PC-3 (cell line): ENCODE results near the gene RASL11B.

ENCODE experiments used
- EZH2 ChIP-seq: fragments of 300-600 bp; sonication (generic); IDR thresholded peaks from one replicate; pipeline ENCODE4 v1.6.1; 2017; ENCODE audit warnings: antibody characterized with exemption, mild to moderate bottlenecking, low read length; ENCODE audit not compliant: unreplicated experiment
- EZH2phosphoT487 ChIP-seq: fragments of 300-600 bp; sonication (generic); IDR thresholded peaks from 2 replicates; pipeline ENCODE4 v1.6.1; 2018; ENCODE audit warnings: mild to moderate bottlenecking, antibody characterized with exemption, low read length, borderline replicate concordance
- TF ChIP-seq, protein P1 (sequence below): fragments of 300-600 bp; sonication (generic); conservative IDR thresholded peaks from 2 replicates; pipeline ENCODE4 v1.5.1; 2017; ENCODE audit warnings: antibody characterized with exemption, low read depth, mild to moderate bottlenecking, low read length

DNA sequence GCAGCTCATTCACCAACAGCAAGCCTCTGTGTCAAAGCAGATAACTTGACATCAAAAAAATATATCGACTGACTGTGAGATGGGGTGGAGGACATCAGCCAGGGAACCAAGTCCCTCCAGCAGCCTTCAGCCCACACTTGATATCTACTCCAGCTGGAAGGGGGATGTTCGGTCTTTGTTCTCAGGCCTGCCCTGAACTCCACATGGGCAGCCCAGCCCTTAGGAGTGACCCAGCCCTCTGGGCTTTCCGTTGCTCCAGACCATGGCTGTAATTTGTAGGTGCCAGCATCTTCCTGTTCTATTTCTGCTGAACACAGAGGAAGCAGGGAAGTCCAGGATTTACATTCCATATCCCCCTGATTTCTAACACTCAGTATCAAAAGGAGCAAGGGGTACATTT lies 17.4 kb downstream of the RASL11B start:
- TF ChIP-seq, protein P1, sequence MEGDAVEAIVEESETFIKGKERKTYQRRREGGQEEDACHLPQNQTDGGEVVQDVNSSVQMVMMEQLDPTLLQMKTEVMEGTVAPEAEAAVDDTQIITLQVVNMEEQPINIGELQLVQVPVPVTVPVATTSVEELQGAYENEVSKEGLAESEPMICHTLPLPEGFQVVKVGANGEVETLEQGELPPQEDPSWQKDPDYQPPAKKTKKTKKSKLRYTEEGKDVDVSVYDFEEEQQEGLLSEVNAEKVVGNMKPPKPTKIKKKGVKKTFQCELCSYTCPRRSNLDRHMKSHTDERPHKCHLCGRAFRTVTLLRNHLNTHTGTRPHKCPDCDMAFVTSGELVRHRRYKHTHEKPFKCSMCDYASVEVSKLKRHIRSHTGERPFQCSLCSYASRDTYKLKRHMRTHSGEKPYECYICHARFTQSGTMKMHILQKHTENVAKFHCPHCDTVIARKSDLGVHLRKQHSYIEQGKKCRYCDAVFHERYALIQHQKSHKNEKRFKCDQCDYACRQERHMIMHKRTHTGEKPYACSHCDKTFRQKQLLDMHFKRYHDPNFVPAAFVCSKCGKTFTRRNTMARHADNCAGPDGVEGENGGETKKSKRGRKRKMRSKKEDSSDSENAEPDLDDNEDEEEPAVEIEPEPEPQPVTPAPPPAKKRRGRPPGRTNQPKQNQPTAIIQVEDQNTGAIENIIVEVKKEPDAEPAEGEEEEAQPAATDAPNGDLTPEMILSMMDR: no peak
- TF ChIP-seq EZH2 (no peak), EZH2phosphoT487 (no peak)
